GM20431 (cell line): ENCODE results near the gene TUBA3D.
"Not testable (repeated sequence)": the region's sequence is repeated elsewhere in the genome, so short reads cannot be mapped to it uniquely, and the experiment has no call there.

Source experiments
- in situ Hi-C: fragments of 300-500 bp; cut with MseI, MboI; formaldehyde crosslinking; loops from one replicate; pipeline ENCODE4 v1.15.0; 2020; ENCODE audit warnings: low sequenced_read_pairs; ENCODE audit not compliant: unreplicated experiment

The TUBA3D gene

GRCh38 chr2:131511969-131512870, 36.3 kb downstream of the TUBA3D start:
- in situ Hi-C loops = not testable (repeated sequence)

GRCh38 chr2:131514408-131515166, 38.7 kb downstream of the TUBA3D start:
- in situ Hi-C loops = not testable (repeated sequence)

GRCh38 chr2:131515235-131515634, 39.3 kb downstream of the TUBA3D start:
- in situ Hi-C loops = not testable (repeated sequence)

- in situ Hi-C loops = no loop called here
These were observed 40.1 kb downstream of the TUBA3D start for GRCh38 chr2:131516011-131516410.

- in situ Hi-C loops = not testable (repeated sequence)
These were observed 40.7 kb downstream of the TUBA3D start for GRCh38 chr2:131516621-131517020.

- in situ Hi-C loops = no loop called here
These were observed 41.4 kb downstream of the TUBA3D start for GRCh38 chr2:131517106-131517831.

- in situ Hi-C loops = not testable (repeated sequence)
These were observed 41.9 kb downstream of the TUBA3D start for GRCh38 chr2:131517856-131518255.

GRCh38 chr2:131518531-131518930, 42.6 kb downstream of the TUBA3D start:
- in situ Hi-C loops = not testable (repeated sequence)

- in situ Hi-C loops = no loop called here
These were observed 43.5 kb downstream of the TUBA3D start for GRCh38 chr2:131519466-131519865.

GRCh38 chr2:131519871-131520470, 44.1 kb downstream of the TUBA3D start:
- in situ Hi-C loops = not testable (repeated sequence)

- in situ Hi-C loops = no loop called here
These were observed 44.6 kb downstream of the TUBA3D start for GRCh38 chr2:131520526-131520925.

GRCh38 chr2:131521524-131521923, 45.6 kb downstream of the TUBA3D start:
- in situ Hi-C loops = not testable (repeated sequence)

- in situ Hi-C loops = no loop called here
These were observed 46.3 kb downstream of the TUBA3D start for GRCh38 chr2:131521961-131522781.

- in situ Hi-C loops = not testable (repeated sequence)
These were observed 49.3 kb downstream of the TUBA3D start for GRCh38 chr2:131525256-131525655.

- in situ Hi-C loops = not testable (repeated sequence)
These were observed 51.4 kb downstream of the TUBA3D start, which contains the start of gene CCDC74A for GRCh38 chr2:131527131-131528001. TSS of gene CCDC74A (plus strand) at chr2:131527888. CDS start at chr2:131527971, 83 bp downstream.

GRCh38 chr2:131528981-131529863, 53.3 kb downstream of the TUBA3D start:
- in situ Hi-C loops = not testable (repeated sequence)

GRCh38 chr2:131529864-131530445, 54.0 kb downstream of the TUBA3D start:
- in situ Hi-C loops = not testable (repeated sequence)
